ENCODE measurements around the gene LYSMD3. TPM values are rescaled to one million over a fixed set of nuclear protein-coding genes. Genes with fewer than 3 reads are reported as not detected.

Gene LYSMD3
- total and polyA plus RNA-seq, 10 of the 15 experiments (the other 5 are each of a cell fraction or from before 2014, with no cell fraction given): 3.9 to 22.5 (median 12.6) TPM

DNA sequence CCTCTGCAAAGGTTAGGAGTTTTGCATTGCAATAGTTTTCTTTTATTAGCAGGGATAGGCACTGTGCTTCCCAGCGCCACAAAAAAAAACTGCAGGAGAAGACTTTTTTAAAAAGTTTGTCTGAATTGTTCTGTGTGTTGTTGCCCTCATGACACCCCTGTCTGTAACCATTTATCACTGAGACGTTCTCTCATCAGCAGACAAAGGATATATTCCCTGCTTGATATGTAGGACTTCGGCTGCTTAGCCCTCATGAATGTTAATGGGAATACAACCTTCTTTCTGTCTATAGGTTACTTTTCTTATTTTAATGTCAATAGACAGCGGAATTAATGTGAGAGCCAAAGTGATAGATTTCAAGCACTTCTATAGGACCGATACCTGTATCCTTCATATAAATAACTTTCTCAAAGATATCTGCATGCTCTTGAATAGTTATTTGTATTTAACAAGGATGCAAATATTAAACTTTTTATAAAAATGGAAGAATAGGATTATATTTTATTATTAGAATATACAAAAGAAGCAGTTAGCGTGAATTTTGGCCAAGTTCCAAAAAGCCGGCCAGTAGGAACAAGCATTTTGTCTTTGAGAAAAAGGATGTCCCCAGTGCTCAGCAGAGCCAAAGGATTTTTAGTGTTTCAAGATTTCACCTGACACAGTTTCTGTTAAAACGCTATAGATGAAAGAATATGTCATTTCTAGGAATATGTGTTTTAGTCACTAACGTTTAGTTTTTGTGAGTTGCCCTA lies 1.5 kb upstream of the LYSMD3 start:
- Histone ChIP-seq H4K20me1 (ENCODE audit: control insufficient read depth, insufficient read depth) (no peaks in the 10 kb centered on the region), H3K4me1 (ENCODE audit: control insufficient read depth, insufficient read depth, low read length) (no peaks in the 10 kb centered on the region), H3K79me2 (ENCODE audit: control insufficient read depth, insufficient read depth, low read length) (peaks cover 37% of the 10 kb centered on the region), H3K27ac (ENCODE audit: control insufficient read depth, insufficient read depth) (no peak overlapping the region), H3K9me3 (replicated peaks; ENCODE audit: control insufficient read depth, insufficient read depth, low read length) (no peaks in the 10 kb centered on the region), H3K4me2 (ENCODE audit: control insufficient read depth, insufficient read depth) (no peak overlapping the region), H3K9ac (ENCODE audit: control insufficient read depth, insufficient read depth, low read length) (no peak overlapping the region), H2AFZ (ENCODE audit: control insufficient read depth, low read depth, low read length) (no peak overlapping the region), H3K4me3 (no peak overlapping the region), H3K27me3 (replicated peaks in 1 of 2; ENCODE audit: control insufficient read depth in 2 of 2, insufficient read depth in 2 of 2, low read length in 1 of 2) (no peaks in the 10 kb centered on the region), H3K36me3 (ENCODE audit: control insufficient read depth in 2 of 2, insufficient read depth in 2 of 2, low read length in 1 of 2) (no peaks in the 10 kb centered on the region)
- DNase-seq (ENCODE audit: low read depth, low spot score): no peak
- CTCF ChIA-PET: interaction anchor here (0.6 to 3.8 kb wide), 23 partner anchors 11 to 1791 kb away, joined by 3 to 118 read pairs (median 5); partner anchors contain the start of genes CETN3, MBLAC2 and POLR3G
- POLR2A ChIA-PET: interaction anchor here (3.4 kb wide), 1 partner anchor 121 kb away, joined by 19 read pairs; the partner anchor contains the start of gene CETN3
- SMC1A ChIA-PET (ENCODE audit: uncharacterized antibody, unreplicated experiment): interaction anchor here (0.6 to 3.7 kb wide), 13 partner anchors 10 to 253 kb away, joined by 3 to 46 read pairs (median 4); no protein-coding TSS in a partner anchor
- intact Hi-C loops (cut with micrococcal nuclease; ENCODE audit: unreplicated experiment): loop anchor here (1.0 to 5.0 kb wide), 3 partner anchors 71 to 251 kb away; no protein-coding TSS in a partner anchor
- no TSS peak for BruUV-seq (replicated peaks)
- no peak for FAIRE-seq
- ATAC-seq: no peak
- 55% methylated on average over 9 of the region's 9 CpGs for WGBS (ENCODE audit: insufficient coverage, insufficient replicate concordance, low lambda C conversion rate, missing lambda C conversion rate)
- in situ Hi-C loops (cut with MboI): loop anchor here (10.0 kb wide), 1 partner anchor 96 kb away; no protein-coding TSS in a partner anchor
- RAD21 ChIA-PET (ENCODE audit: unreplicated experiment): interaction anchor here (1.0 to 3.7 kb wide), 8 partner anchors 56 to 1800 kb away, joined by 3 to 43 read pairs (median 4); partner anchors contain the start of genes CETN3, MBLAC2 and POLR3G
- TF ChIP-seq CHD2 (IDR thresholded peaks at IDR 0.05; ENCODE audit: borderline replicate concordance, low read depth, low read length) (no peak), BCL3 (IDR thresholded peaks at IDR 0.05; ENCODE audit: borderline replicate concordance, insufficient read depth, low read depth, low read length, poor library complexity, severe bottlenecking) (no peak), TCF12 (IDR thresholded peaks at IDR 0.05; ENCODE audit: low read depth, low read length) (no peak), ZNF622 (IDR thresholded peaks at IDR 0.05) (no peak), FOXM1 (IDR thresholded peaks at IDR 0.05; ENCODE audit: low read depth, low read length) (no peak), SUPT20H (IDR thresholded peaks at IDR 0.05; ENCODE audit: borderline replicate concordance, control insufficient read depth, low read depth, low read length) (no peak), SREBF2 (IDR thresholded peaks at IDR 0.05; ENCODE audit: low read length) (no peak), KLF5 (IDR thresholded peaks at IDR 0.05; ENCODE audit: partially characterized antibody) (no peak), ZNF24 (IDR thresholded peaks at IDR 0.05) (no peak), EP300 (IDR thresholded peaks at IDR 0.05; ENCODE audit: borderline replicate concordance in 1 of 2, control insufficient read depth in 1 of 2, low read depth in 2 of 2, low read length in 2 of 2) (no peak), HDAC2 (IDR thresholded peaks at IDR 0.05) (no peak), CBFB (IDR thresholded peaks at IDR 0.05; ENCODE audit: low read depth) (no peak), ATF2 (IDR thresholded peaks at IDR 0.05; ENCODE audit: low read length) (no peak)
- TF ChIP-seq, protein P1, sequence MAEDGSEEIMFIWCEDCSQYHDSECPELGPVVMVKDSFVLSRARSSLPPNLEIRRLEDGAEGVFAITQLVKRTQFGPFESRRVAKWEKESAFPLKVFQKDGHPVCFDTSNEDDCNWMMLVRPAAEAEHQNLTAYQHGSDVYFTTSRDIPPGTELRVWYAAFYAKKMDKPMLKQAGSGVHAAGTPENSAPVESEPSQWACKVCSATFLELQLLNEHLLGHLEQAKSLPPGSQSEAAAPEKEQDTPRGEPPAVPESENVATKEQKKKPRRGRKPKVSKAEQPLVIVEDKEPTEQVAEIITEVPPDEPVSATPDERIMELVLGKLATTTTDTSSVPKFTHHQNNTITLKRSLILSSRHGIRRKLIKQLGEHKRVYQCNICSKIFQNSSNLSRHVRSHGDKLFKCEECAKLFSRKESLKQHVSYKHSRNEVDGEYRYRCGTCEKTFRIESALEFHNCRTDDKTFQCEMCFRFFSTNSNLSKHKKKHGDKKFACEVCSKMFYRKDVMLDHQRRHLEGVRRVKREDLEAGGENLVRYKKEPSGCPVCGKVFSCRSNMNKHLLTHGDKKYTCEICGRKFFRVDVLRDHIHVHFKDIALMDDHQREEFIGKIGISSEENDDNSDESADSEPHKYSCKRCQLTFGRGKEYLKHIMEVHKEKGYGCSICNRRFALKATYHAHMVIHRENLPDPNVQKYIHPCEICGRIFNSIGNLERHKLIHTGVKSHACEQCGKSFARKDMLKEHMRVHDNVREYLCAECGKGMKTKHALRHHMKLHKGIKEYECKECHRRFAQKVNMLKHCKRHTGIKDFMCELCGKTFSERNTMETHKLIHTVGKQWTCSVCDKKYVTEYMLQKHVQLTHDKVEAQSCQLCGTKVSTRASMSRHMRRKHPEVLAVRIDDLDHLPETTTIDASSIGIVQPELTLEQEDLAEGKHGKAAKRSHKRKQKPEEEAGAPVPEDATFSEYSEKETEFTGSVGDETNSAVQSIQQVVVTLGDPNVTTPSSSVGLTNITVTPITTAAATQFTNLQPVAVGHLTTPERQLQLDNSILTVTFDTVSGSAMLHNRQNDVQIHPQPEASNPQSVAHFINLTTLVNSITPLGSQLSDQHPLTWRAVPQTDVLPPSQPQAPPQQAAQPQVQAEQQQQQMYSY (CRISPR knock-in tag; IDR thresholded peaks at IDR 0.05): no peak
- TF ChIP-seq, protein P2, sequence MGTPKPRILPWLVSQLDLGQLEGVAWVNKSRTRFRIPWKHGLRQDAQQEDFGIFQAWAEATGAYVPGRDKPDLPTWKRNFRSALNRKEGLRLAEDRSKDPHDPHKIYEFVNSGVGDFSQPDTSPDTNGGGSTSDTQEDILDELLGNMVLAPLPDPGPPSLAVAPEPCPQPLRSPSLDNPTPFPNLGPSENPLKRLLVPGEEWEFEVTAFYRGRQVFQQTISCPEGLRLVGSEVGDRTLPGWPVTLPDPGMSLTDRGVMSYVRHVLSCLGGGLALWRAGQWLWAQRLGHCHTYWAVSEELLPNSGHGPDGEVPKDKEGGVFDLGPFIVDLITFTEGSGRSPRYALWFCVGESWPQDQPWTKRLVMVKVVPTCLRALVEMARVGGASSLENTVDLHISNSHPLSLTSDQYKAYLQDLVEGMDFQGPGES (IDR thresholded peaks at IDR 0.05): no peak
